CD4-positive, alpha-beta T cell treated with Interferon gamma for 1 hour (primary cell): Measurements from ENCODE around the gene CCDC175.

ENCODE experiments used
- DNase-seq: peaks from one replicate; pipeline ENCODE4 v3.0.0-alpha.2; 2020

CCDC175 gene

DNA sequence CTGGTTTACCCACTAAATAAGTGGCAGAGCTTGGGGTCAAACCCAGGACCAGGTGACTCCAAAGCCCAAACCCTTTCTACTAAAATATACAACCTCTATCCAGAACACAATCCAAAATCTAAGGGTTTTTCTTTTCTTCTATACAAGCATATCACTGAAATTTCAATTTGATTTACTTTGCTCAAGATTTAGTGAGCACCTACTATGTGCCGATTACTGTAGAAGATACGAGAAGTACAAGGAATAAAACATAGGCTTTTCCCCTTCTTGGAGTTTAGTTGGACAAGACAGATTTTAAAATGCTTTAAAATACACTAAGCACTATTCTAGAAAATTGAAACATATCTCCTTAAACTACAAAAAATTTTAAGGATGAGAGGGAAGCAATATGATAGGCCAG is 95.2 kb downstream of the CCDC175 start:
- no peak for DNase-seq

- DNase-seq: no peak
These were observed 96.4 kb downstream of the CCDC175 start for GRCh38 chr14:59480166-59480565.

GRCh38 chr14:59478540-59478939 is 98.1 kb downstream of the CCDC175 start:
- no peak for DNase-seq

DNA sequence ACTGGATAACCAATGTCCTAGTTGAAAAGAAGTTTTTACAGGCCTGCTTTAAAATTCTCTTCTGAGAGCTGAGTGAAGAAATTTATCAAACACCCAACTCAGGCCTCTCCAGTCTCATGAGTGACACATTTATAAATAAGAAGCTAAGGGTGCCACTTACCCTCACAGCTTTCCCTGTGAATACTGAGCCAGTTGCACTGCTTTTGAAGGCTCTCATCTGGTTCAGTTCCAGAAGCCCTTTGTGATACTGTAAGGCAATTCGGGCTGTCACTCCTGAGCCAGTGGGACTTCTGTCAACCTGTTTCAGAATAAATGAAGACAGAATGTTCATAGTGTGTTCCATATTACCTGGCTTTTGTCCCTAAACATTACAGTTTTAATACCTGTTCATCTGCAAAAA is 100.9 kb downstream of the CCDC175 start:
- DNase-seq: no peak

DNA sequence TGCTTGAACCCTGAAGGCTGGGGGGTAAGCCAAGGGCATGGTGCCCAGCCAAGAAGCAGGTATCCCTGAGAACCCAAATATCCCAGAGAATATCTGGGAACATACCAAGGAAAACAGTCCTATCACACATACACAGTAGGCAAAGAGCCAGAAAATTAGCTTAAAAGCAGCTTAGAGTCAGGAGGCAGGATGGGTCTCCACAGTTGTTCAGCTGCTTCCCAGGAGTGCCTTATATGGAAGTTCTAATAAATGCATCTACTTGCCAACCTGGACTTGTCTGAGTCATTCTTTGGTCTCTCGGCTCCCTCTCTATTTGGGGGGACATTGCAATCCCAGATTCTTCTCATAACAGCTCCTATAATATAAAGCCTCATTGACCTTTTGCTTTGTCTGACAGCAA is 102.4 kb downstream of the CCDC175 start:
- DNase-seq: no peak

DNA sequence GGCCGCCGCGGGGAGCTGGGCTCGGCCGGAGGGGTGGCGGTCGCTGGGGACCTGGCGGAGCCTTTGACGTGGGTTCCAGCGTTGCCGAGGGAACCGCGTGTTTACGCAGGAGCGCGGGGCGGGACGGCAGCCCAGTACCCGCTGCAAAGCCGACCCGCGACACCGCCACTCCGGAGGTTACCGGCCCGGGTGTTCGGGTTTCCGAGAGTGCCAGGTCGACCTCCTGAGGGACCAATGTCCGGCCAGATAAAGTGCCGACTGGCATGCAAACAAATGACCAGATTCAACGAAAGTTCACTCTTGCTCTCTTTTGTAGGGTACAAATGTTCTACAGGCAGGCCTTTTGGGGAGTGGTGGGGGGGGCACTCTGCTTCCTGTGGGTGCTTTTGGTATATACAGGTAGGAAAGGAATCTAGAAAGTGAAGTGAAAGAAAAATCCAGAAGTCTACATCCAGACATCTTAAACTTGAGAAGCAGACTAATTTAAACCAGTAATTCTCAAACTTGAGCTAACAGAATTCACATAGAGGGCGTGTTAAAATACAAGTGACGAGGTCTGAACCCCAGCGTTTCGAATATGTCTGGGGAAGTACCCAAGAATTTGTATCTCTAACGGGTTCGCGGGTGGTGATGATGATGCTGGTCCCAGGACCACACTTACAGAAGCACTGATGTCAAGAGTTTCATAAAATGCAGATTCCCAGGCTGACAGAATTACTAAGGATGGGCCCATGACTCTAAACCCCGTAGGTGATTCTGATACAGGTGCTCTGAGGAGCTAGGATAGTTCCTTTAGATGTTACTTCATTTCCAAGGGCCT is 111.1 kb downstream of the CCDC175 start, which contains the start of gene GPR135:
GPR135 (minus strand) TSS at position 65 of the 820 bp plus-strand sequence. CDS start 154 bp downstream, outside the sequence.
- DNase-seq: peak; percentile 48

- DNase-seq: peak; percentile 42
These were observed 111.9 kb downstream of the CCDC175 start for GRCh38 chr14:59464486-59465315.

- DNase-seq: no peak
These were observed 112.7 kb downstream of the CCDC175 start for GRCh38 chr14:59463787-59464485.

- DNase-seq: no peak
These were observed 114.7 kb downstream of the CCDC175 start for GRCh38 chr14:59461891-59462290.

GRCh38 chr14:59460378-59460777 is 116.2 kb downstream of the CCDC175 start:
- no peak for DNase-seq

DNA sequence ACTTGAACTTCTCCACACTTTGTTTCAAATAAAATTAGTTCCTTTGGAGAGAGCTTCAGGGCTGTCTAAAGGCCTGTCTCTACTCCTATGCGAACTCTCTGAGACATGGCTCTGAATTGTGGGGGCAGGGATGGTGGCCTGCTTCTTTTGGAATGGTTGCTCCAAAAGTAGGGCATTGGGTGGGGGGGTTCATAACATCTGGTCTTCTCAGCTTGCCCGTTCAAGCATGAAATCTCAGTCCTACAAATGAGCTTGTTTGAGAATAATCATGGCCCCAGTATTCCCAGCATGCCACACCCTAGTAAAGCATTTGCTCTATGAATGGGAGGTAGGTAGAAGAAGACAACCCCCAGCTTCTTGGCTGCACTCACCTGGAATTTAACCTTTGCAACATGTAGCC is 118.1 kb downstream of the CCDC175 start:
- DNase-seq: no peak

DNA sequence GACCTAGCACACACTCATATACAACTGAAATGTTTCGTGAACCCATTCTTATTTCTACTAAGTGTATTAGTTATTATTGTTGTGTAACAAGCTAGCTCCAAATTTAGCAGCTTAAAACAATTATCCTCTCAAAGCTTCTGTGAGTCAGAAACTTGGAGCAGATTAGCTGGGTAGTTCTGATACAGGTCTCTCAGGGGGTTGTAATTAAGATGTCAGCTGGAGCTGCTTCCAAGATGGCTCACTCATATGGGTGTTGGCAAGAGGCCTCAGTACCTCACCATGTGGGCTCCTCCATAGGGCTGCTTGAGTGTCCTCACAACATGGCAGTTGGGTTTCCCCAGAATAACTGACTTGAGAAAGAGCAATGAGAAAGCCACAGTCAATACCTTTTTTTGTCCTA is 121.2 kb downstream of the CCDC175 start:
- no peak for DNase-seq
